Posterior vena cava (tissue), 2 donors: Measurements from ENCODE around the gene ACTR3. TPM values are rescaled to one million over a fixed set of nuclear protein-coding genes. Genes with fewer than 3 reads are reported as not detected.

Experiments
- DNase-seq: peaks from one replicate; pipeline ENCODE4 v3.0.0-alpha.2; 2020; ENCODE audit warnings: low spot score
- intact Hi-C, 2 donors: fragments of 100-400 bp; cut with DNase I; formaldehyde crosslinking; loops; one replicate each; pipeline versions ENCODE4 v1.14.1 to v1.14.2; 2022 to 2023
- total RNA-seq, 2 donors: library from RNA; stranded (reverse); fragmentation: NEBNext Ultra II Directional; extraction: Animal tissue kit (Norgen Biotek cat#: 25700); gene quantifications; one replicate each; pipeline ENCODE4 v1.2.1, GENCODE V29; 2021
- donor health status: DM: yes; HTN: yes; CAD: no.
- donor health status: DM: yes; HTN: yes; CAD: no.

ACTR3 gene
- total RNA-seq, 2 donors from 2014 or later: 322 to 408 TPM

DNA sequence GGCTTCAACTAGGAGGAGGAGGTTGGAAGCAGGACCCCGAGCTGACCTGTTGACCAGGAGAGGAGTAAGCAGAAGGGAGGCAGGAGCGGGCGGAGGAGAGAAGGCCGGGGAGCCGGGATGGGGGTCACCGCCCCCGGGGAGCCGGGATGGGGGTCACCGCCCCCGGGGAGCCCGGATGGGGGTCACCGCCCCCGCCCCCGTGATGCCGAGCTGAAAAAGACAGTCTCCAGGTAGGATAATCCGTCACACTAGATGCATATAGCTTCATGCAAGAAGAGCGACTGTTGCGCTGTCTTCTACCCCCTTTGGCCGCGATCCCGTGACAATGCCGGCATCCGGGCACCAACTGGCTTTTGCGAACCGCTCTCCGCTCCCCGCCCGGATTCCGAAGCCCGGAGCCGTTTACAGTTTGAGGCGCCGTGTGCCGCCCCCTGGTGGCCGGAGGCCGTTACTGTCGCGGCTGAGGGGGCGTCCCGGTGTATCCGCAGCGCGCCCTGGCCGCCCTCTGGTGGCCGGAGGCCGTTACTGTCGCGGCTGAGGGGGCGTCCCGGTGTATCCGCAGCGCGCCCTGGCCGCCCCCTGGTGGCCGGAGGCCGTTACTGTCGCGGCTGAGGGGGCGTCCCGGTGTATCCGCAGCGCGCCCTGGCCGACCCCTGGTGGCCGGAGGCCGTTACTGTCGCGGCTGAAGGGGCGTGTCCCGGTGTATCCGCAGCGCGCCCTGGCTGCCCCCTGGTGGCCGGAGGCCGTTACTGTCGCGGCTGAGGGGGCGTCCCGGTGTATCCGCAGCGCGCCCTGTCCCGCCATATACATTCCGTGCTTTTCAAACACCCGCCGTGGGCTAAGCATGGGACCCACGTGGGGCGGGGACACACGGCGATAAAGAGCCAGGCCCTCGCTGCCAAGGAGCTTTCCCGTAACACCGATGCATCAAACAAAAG is 89.6 kb downstream of the ACTR3 start:
- intact Hi-C loops: loop anchor here in 1 of 2 donors (10.0 kb wide), 1 partner anchor 865 kb away; no protein-coding TSS in a partner anchor
- DNase-seq: no peak

DNA sequence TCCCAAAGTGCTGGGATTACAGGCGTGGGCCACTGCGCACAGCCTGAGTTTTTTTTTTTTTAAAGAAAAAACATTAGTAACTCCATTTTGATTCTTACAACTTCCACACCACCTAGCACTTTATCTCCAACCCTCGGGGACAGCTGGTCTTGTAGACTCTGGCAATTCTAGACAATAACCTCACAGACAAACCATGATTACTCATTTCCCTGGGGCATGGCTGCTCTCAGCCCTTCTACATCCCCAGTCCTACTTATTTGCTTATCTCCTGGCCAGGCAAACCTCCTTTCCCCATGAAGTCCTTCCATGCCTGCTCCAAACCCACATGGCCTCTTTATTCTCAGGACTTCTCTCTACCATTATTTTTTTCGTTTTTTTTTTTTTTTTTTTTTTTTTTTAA is 91.1 kb downstream of the ACTR3 start:
- no peak for DNase-seq
- intact Hi-C loops: loop anchor here in 1 of 2 donors (10.0 kb wide), 1 partner anchor 864 kb away; no protein-coding TSS in a partner anchor

- DNase-seq: no peak
- intact Hi-C loops: loop anchor here in 1 of 2 donors (10.0 kb wide), 1 partner anchor 863 kb away; no protein-coding TSS in a partner anchor
Measured at GRCh38 chr2:113981404-113982134, 91.7 kb downstream of the ACTR3 start.

- DNase-seq: no peak
- intact Hi-C loops: loop anchor here in 1 of 2 donors (10.0 kb wide), 1 partner anchor 859 kb away; no protein-coding TSS in a partner anchor
Measured at GRCh38 chr2:113985554-113986397, 95.9 kb downstream of the ACTR3 start.

DNA sequence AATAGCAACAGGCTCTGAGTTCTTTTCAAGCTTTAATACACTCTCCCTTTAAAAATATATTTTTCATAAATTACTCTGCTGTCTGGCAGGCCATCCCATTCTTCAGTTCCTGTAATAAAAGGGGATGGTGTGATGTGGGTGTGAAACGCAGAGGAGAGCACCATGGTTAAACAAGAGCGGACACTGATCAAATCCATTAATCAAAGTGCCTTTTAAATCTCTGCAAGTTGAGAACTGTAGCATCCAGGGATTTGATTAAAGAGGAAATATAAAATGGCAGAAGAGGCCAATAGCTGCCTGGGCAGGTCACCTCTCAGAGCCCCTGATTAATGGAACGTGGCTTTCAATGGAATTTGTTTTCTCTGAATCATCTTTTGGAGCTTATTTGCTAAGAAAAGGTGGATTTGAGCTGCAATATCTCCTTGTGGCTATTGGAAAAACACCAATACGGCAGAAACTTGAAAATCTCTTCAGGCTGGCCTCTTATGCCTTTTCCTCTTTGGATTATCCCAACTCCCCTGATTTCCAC is 96.9 kb downstream of the ACTR3 start:
- intact Hi-C loops: loop anchor here in 1 of 2 donors (10.0 kb wide), 1 partner anchor 858 kb away; no protein-coding TSS in a partner anchor

DNA sequence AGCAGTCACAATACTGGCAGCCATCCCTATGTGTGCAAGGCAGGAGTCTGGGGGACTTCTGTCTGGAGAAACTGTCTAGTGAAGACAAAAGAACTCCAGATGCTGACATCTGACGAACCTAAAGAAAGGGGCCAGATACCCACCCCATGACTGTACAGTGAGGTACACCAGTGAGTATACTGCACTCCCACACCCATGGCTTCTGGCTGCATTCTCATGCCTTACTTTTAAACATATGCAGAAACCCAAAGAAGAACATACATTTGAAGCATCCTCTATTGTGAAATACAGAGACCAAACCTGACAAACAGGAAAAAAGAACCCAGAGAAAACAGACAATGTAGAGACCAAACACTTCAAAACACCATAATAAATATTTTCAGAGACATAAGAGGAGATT is 102.2 kb downstream of the ACTR3 start:
- intact Hi-C loops: no loop called here
- DNase-seq: no peak

More for the DNA sequence above, 96.9 kb downstream of the ACTR3 start:
- DNase-seq: no peak

DNA sequence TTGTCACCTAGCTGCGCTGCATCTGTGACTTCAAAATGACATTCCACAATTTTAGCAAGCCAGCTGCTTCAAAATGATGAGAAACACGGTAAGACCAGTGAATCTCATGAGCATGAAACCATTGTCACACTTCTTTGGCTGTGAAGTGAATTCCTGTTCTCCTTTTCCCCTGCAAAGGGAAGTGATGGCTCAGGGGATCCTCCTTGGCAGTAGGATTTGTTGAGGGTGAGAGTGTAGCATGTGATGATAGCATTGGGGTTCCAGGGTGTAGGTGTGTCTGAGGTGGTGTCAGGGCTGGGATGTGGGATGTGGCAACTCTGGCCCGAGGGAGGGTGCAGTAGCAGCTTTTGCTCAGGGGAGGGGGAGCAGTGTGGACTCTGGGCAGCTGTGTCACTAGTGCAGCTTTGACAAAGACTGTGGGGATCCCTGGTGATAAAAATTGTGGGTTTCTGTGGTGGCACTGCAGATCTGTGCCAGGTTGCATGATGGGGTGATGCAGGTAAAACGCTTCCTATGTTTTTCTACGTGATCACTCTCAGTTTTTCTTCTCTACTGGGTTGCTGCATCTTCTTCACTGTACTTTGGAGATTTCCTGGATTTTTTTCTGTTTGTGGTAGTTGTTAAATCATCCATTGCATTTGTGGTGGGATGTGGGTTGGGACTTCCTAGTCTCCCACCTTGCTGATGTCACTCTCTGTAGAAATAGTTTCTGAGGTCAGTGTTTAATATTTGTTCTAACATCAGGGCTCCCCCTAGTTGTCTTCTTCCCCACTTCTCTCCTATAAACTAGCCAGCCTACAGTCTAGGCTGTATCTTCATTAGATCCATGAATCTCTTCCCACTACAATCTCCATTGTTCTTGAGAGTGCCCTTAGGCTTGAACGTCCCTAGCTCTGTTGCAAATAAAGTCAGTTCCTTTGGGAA is 107.0 kb downstream of the ACTR3 start:
- intact Hi-C loops: no loop called here
- no peak for DNase-seq

DNA sequence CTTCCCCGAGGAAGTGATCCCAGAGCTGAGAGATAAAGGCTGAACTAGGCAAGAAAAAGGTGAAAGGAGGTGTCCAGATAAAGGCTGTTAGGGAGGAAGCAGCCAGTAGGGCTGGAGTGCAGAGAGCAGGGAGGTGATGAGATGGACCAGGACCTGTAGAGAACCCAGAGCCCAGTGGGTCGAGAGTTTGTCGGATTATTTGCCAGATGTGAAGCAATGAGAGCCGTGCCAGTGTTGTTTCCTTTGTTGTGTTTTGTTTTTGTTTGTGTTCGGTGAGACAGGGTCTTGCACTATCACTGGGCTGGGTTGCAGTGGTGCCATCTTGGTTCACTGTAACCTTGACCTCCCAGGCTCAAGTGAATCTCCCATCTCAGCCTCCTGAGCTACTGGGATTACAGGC is 111.3 kb downstream of the ACTR3 start:
- no peak for DNase-seq
- intact Hi-C loops: no loop called here

DNA sequence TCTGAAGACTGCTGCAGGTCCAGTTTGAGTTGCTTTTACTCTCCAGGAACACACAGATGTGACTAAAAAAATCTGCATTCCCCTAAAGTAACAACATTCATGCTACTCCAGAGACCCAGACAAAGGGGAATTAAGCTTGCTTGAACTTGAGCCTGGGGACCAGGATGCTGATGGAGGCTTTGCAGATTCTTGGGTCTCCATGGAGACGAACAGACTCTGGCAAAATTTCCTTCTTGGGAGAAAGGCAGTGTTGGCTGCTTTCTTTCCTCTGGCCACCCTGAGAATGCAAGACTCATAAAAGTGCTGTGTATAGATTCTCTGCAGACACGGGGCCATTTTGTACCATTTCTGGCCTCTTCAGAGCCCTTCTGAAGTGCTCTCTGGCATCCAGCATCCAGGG is 112.0 kb downstream of the ACTR3 start:
- no peak for DNase-seq
- intact Hi-C loops: no loop called here

DNA sequence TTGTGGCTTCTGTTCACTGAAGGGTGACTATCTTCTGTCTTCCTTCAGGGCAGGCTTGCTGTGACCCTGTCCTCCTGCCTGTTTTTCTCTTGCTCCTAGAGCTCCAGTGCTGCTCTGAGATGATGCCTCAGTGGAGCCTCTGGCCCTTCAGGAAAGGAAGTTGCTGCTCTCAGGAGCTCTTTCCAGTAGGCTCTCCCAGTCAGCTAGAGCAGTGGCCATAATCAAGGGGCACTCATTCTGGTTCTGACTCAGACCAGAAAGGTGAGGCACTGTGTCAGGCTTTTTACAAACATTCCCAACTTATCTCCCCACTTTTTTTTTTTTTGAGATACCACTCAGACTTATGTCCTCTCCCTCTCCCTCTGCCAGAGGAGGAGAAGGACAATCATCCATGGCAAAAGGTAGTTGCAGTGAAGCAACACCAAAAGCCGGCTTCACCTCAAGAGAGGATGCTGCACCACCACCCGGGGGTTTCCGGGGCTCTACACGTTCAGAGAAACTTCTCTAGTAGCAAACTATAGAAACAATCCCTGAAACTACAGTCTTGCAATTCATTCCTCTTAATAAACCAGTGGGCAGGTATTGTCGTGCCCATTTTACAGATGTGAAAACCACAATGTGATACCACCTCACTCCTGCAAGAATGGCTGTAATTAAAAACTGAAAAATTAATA is 115.4 kb downstream of the ACTR3 start:
- intact Hi-C loops: no loop called here
- no peak for DNase-seq

GRCh38 chr2:114006460-114006859 is 116.6 kb downstream of the ACTR3 start:
- DNase-seq: no peak
- intact Hi-C loops: no loop called here

- no peak for DNase-seq
- intact Hi-C loops: no loop called here
Measured at GRCh38 chr2:114007436-114007835, 117.5 kb downstream of the ACTR3 start.

GRCh38 chr2:114008720-114009119 is 118.8 kb downstream of the ACTR3 start:
- no peak for DNase-seq
- intact Hi-C loops: no loop called here

GRCh38 chr2:114009205-114009944 is 119.5 kb downstream of the ACTR3 start:
- no peak for DNase-seq
- intact Hi-C loops: no loop called here

DNA sequence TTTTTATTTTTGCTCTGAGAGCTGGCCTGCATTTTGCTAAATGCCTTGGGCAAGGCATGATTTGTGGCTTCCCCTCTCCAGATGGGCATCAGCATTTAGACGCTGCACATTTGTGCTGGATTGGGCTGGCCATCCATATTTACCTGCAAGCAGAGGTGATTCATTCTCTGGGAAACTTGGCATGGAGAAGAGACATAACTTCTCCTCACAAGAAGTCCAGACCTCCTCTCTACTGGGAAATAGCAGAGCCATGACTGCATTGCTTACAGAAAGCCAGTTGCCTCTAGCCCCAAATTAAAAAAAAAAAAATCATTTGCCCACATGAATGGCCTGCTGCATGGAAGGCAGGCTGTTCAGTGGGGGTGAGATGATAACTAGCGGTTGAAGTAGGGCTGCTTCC is 120.1 kb downstream of the ACTR3 start:
- intact Hi-C loops: no loop called here
- DNase-seq: no peak

DNA sequence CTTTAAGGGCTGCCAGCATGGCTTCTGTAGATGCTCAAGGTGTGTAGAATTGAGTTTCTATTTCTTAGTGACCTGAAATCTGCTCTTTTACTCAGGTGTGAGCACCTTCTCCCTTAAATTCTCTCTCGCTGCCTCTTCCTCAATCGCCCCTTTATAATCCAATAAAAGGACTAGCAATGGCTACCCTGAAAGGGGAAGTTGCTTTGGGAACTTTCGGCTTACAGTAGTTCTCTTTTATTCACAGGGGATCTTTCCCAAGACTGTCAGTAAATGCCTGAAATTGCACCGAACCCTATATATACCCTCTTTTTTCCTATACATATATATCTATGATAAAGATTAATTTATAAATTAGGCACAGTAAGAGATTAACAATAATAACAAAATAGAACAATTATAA is 121.8 kb downstream of the ACTR3 start:
- intact Hi-C loops: no loop called here
- DNase-seq: no peak
